ENCODE measurements around the gene IFNAR2. TPM values are rescaled to one million over a fixed set of nuclear protein-coding genes. Genes with fewer than 3 reads are reported as not detected.
A peak's percentile ranks its signal among the peaks of the same experiment; 100 is the strongest.

Gene IFNAR2
- total RNA-seq, 2 experiments from 2014 or later = 22.1 to 93.5 TPM

DNA sequence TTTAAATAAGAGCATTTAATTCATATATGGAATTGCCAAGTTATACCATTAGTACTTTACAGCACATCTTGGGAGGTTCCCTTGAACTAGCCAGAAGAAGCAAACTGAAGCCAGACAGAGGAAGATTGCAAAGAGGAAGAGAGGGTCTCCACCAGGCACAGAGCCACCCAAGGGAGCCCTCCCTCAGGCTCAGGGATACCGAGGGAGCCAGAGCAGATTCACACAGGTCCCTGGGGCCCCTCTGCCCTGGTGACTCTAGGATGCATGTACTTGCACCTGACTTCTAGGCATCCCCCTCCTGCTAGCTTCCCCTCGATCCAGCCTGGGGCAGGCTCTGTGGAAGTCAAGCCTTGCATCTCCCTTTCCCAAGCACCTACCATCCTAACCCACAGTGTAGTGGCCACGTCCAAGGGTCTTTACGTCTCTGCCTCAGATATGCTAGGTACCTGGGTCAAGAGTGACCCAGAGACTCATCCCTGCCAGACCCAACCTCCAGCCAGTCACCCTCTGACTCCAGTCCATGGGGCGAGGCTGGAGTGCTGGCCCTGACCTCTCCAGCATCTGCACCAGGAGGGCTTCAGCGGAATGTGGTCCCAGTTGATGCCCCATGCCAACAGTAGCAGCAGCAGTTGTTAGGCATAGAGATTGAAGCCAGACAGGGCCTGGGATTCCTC, 6.4 kb downstream of the IFNAR2 start:
- peak overlapping the region; percentile 76 for H3K4me2 ChIP-seq (ENCODE audit: low read length)

DNA sequence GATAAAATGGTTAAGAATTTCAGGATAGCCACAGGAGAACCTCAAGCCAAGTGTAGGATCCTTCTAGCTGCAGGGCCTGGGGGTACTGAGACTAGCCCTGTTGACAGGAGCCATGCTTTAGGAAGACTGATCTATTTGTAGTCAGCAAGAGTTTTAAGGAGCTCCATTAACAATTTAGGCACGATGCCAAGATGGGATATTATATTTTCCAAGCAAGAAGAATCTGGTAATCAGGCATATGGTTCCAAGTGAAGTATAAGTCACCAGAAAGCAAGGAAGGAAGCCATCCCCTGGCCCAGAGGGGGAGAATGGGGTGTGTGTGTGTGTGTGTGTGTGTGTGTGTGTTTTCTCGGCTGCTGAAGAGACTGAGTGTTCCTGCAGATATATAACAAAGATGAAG, 7.0 kb downstream of the IFNAR2 start:
- DNase-seq (ENCODE audit: low spot score) = no peak
- no peak overlapping the region for H3K4me3 ChIP-seq (ENCODE audit: low read depth, low read length, poor library complexity, severe bottlenecking)
- H3K79me2 ChIP-seq (ENCODE audit: insufficient read depth, low read depth, low read length) = peaks cover 100% of the 10 kb centered on the region
- BruUV-seq (replicated peaks) = no TSS peak
- H3K36me3 ChIP-seq (ENCODE audit: insufficient read depth, low read length) = peaks cover 83% of the 10 kb centered on the region
- POLR2A ChIA-PET = no interaction called here
- no peaks in the 10 kb centered on the region for H3K9me3 ChIP-seq (ENCODE audit: low read length)
- H3K9me2 ChIP-seq (ENCODE audit: insufficient read depth, low read length) = no peaks in the 10 kb centered on the region
- peak overlapping the region; percentile 96 for H3K27ac ChIP-seq (ENCODE audit: low read depth, low read length, poor library complexity, severe bottlenecking)
- intact Hi-C loops (cut with micrococcal nuclease; ENCODE audit: unreplicated experiment) = no loop called here
- H3K4me2 ChIP-seq (ENCODE audit: low read length) = peak overlapping the region; percentile 76
- no peak overlapping the region for H2AFZ ChIP-seq (ENCODE audit: low read length)
- CTCF ChIA-PET (ENCODE audit: unreplicated experiment) = no interaction called here
- H4K20me1 ChIP-seq (ENCODE audit: insufficient read depth, low read length) = peaks cover 3% of the 10 kb centered on the region; the same call in 1 of the 2 replicates
- peaks cover 99% of the 10 kb centered on the region for H3K4me1 ChIP-seq (ENCODE audit: insufficient read depth, low read length, poor library complexity, severe bottlenecking)
- TF ChIP-seq EZH2phosphoT487 (IDR thresholded peaks at IDR 0.05; ENCODE audit: borderline replicate concordance, low read depth, low read length) = no peak
- TF ChIP-seq, protein P1, sequence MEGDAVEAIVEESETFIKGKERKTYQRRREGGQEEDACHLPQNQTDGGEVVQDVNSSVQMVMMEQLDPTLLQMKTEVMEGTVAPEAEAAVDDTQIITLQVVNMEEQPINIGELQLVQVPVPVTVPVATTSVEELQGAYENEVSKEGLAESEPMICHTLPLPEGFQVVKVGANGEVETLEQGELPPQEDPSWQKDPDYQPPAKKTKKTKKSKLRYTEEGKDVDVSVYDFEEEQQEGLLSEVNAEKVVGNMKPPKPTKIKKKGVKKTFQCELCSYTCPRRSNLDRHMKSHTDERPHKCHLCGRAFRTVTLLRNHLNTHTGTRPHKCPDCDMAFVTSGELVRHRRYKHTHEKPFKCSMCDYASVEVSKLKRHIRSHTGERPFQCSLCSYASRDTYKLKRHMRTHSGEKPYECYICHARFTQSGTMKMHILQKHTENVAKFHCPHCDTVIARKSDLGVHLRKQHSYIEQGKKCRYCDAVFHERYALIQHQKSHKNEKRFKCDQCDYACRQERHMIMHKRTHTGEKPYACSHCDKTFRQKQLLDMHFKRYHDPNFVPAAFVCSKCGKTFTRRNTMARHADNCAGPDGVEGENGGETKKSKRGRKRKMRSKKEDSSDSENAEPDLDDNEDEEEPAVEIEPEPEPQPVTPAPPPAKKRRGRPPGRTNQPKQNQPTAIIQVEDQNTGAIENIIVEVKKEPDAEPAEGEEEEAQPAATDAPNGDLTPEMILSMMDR (conservative IDR thresholded peaks at IDR 0.05; ENCODE audit: low read length) = no peak

More for the DNA sequence above, 6.4 kb downstream of the IFNAR2 start:
- H3K9me3 ChIP-seq (ENCODE audit: low read length) = no peaks in the 10 kb centered on the region
- H3K9me2 ChIP-seq (ENCODE audit: insufficient read depth, low read length) = no peaks in the 10 kb centered on the region
- H3K4me3 ChIP-seq (ENCODE audit: low read depth, low read length, poor library complexity, severe bottlenecking) = no peak overlapping the region
- no TSS peak for BruUV-seq (replicated peaks)
- H2AFZ ChIP-seq (ENCODE audit: low read length) = no peak overlapping the region
- TF ChIP-seq EZH2phosphoT487 (IDR thresholded peaks at IDR 0.05; ENCODE audit: borderline replicate concordance, low read depth, low read length) = no peak
- TF ChIP-seq, protein P1 (conservative IDR thresholded peaks at IDR 0.05; ENCODE audit: low read length) = no peak
- no peak for DNase-seq (ENCODE audit: low spot score)
- peaks cover 95% of the 10 kb centered on the region for H3K4me1 ChIP-seq (ENCODE audit: insufficient read depth, low read length, poor library complexity, severe bottlenecking)
- intact Hi-C loops (cut with micrococcal nuclease; ENCODE audit: unreplicated experiment) = no loop called here
- peak overlapping the region; percentile 96 for H3K27ac ChIP-seq (ENCODE audit: low read depth, low read length, poor library complexity, severe bottlenecking)
- ChIA-PET POLR2A (interaction anchor here (1.8 kb wide), 1 partner anchor 32 kb away, joined by 4 read pairs; no protein-coding TSS in a partner anchor), CTCF (ENCODE audit: unreplicated experiment) (no interaction called here)
- H4K20me1 ChIP-seq (ENCODE audit: insufficient read depth, low read length) = peaks cover 5% of the 10 kb centered on the region; the same call in 1 of the 2 replicates
- peaks cover 100% of the 10 kb centered on the region for H3K79me2 ChIP-seq (ENCODE audit: insufficient read depth, low read depth, low read length)
- H3K36me3 ChIP-seq (ENCODE audit: insufficient read depth, low read length) = peaks cover 83% of the 10 kb centered on the region

DNA sequence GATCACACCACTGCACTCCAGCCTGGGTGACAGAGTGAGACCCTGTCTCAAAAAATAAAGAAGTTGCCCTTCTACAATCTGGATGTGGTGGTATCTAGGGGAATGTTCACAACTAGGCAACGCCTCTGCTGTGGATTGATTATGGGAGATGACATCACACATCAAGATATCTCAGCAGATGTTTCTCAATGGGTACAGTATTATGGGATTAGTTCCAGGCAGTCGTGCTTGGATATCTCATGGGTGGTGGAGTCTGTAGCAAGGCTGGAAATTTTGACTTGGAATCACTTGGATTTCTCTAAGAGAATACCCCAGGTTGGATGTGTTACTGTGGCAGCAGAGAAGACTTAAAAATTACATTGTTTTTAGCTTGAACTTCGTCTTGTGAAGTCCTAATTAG, 7.7 kb downstream of the IFNAR2 start:
- Histone ChIP-seq H4K20me1 (ENCODE audit: insufficient read depth, low read length) (no peaks in the 10 kb centered on the region), H3K79me2 (ENCODE audit: insufficient read depth, low read depth, low read length) (peaks cover 100% of the 10 kb centered on the region), H2AFZ (ENCODE audit: low read length) (no peak overlapping the region), H3K4me1 (ENCODE audit: insufficient read depth, low read length, poor library complexity, severe bottlenecking) (peaks cover 94% of the 10 kb centered on the region), H3K9me2 (ENCODE audit: insufficient read depth, low read length) (no peaks in the 10 kb centered on the region), H3K27ac (ENCODE audit: low read depth, low read length, poor library complexity, severe bottlenecking) (peak overlapping the region; percentile 96), H3K9me3 (ENCODE audit: low read length) (no peaks in the 10 kb centered on the region), H3K4me3 (ENCODE audit: low read depth, low read length, poor library complexity, severe bottlenecking) (peak overlapping the region; percentile 62), H3K4me2 (ENCODE audit: low read length) (peak overlapping the region; percentile 76), H3K36me3 (ENCODE audit: insufficient read depth, low read length) (peaks cover 83% of the 10 kb centered on the region)
- BruUV-seq (replicated peaks) = no TSS peak
- intact Hi-C loops (cut with micrococcal nuclease; ENCODE audit: unreplicated experiment) = no loop called here
- TF ChIP-seq, protein P1 (conservative IDR thresholded peaks at IDR 0.05; ENCODE audit: low read length) = no peak
- TF ChIP-seq EZH2phosphoT487 (IDR thresholded peaks at IDR 0.05; ENCODE audit: borderline replicate concordance, low read depth, low read length) = no peak
- POLR2A ChIA-PET = interaction anchor here (0.6 to 1.5 kb wide), 6 partner anchors 10 to 243 kb away, joined by 3 to 8 read pairs (median 4); partner anchors contain the start of gene IL10RB
- CTCF ChIA-PET (ENCODE audit: unreplicated experiment) = interaction anchor here (0.5 to 1.2 kb wide), 2 partner anchors 62 to 351 kb away, joined by 3 read pairs; partner anchors contain the start of gene DONSON
- DNase-seq (ENCODE audit: low spot score) = no peak

All from OCI-LY7 (cell line).